LHCN-M2 (cell line): Measurements from ENCODE around the gene PRCP. TPM values are rescaled to one million over a fixed set of nuclear protein-coding genes. Genes with fewer than 3 reads are reported as not detected.

ENCODE experiments used
- DNase-seq: peaks from one replicate; pipeline ENCODE4 v3.0.0-alpha.2; 2012; ENCODE audit warnings: low read depth
- total RNA-seq: library from RNA; depleted of rRNA; stranded (reverse); fragments of >200 nt; gene quantifications from 2 replicates; pipeline ENCODE4 v1.2.3, GENCODE V29; 2014

Gene PRCP
- total RNA-seq, 1 experiment from 2014 or later = 42.8 TPM

DNA sequence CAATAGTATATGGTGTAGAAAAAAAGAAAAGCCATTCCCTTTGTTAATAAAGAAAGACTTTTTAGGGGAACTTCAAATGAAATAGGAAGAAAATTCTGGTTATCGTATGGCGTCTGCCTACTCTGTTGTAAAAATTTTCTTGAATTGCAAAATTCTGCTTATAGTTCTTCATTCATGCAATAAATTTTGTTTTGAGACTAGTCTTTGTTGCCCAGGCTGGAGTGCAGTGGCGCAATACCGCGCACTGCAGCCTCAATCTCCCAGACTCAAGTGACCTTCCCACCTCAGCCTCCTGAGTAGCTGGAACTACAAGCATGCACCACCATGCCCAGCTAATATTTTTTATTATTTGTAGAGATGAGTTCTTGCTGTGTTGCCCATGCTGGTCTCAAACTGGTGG lies 7.1 kb upstream of the PRCP start:
- DNase-seq = no peak

DNA sequence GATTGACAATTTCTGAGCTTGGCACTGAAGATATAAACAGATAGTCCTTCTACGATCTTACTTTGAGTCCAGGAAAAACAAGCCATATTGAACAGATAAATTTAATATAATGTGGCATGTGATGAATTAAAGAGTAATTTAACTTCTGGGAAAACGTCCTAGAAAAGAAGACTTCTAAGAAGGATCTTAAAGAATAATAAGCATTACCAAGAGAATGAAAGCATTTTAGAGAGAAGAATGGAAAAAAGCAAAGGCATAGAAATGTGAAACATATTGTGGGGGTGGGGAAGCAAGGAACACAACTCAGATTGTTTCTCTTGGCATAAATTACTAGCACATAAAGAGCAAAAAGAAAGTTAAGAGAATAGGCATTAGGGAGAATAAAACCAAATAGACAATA lies 6.7 kb upstream of the PRCP start:
- DNase-seq = no peak

DNA sequence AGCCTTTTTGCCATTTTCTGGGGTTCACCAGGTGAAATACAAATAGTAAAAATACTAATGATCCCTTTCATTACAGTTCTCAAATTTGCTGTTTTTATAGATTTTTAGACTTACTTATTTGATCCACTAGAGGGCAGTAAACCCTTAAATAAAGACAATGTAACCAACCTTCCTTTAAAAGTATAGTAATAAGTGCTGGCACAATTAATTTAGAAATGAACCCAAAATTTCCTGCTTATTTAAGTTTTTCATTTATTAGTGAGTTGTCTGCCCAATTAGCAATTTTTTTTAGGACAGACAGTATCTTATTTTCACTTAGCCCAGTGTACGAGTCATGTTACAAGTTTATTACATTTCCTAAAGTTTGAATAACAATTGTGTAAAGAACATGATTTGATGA lies 6.0 kb upstream of the PRCP start:
- peak; percentile 29 for DNase-seq

- no peak for DNase-seq
Observed at GRCh38 chr11:82903843-82904586, 3.8 kb upstream of the PRCP start.

- no peak for DNase-seq
Observed at GRCh38 chr11:82902880-82903279, 2.6 kb upstream of the PRCP start.

DNA sequence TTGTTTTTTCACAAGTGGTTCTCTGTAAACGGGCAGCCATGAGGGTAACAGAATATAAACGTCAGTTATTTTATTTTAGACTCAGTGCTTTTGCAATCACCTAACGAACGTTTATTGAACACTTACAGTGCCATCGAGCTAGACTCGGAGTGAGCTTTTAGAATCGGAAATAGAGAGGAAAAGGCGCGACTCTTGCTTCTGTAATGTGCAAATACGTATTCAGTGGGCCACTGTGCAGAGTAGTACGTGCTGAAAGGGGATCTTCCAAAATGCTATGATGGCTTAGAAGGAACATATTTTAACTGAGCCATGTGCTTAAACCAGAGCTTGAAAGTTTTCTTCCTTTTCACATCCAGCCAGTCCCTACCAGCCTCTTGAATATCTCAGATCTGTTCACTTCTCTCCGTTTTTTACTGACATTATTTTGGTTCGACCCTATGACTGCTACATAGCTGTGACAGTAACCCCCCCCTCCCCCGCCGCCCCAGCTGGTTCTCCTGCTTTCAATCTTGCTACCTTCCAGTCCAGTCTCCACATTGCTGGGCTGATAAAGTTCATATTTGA lies 1.8 kb upstream of the PRCP start:
- DNase-seq = no peak

GRCh38 chr11:82901165-82901921 lies 1.1 kb upstream of the PRCP start, which contains the start of gene DDIAS:
DDIAS (plus strand) TSS chr11:82901736; CDS start chr11:82914739, 13,003 bp downstream.
- peak; percentile 98 for DNase-seq

- DNase-seq = no peak
Observed at GRCh38 chr11:82899957-82900276, 313 bp downstream of the PRCP start.

DNA sequence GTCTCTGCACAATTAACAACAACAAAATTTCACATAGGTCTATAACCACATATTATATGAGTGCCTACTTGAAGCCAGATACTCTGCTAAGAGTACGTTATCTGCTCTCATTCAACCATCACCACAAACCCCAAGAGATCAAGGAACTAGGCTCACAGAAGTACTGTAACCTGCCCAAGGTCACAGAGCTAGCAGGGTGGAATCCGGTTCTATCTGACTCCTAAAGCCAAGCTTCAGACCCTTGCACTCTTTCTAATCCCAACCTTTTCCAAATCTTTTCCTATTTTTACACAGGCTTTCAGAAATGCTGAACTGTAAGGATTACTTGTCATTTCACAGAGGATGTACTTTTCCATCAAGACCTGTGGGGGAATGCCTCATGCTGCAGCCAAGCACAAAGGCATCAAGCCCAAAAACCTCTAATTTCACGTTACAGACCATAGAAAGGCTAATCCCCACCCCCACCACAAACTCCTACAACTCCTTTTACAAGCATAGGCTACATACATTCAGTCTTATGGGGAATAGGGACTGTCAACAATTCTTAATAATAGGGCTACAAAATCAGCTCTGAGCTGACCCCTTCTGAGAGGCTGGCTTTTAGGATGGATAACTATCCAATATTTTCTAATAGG lies 927 bp downstream of the PRCP start:
- no peak for DNase-seq

GRCh38 chr11:82898241-82898640 lies 2.0 kb downstream of the PRCP start:
- no peak for DNase-seq

DNA sequence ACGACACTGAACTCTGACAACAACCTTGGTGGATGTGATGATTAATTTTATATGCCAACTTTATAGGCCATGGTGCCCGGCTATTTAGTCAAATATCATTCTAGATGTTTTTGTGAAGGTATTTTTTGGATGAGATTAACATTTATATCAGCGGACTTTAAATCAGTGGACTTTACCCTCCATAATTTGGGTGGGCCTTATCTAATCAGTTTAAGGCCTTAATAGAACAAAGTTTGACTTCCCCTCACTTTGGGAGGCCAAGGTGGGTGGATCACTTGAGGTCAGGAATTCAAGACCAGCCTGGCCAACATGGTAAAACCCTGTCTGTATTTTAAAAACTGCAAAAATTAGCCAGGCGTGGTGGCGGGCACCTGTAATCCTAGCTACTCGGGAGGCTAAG lies 4.0 kb downstream of the PRCP start:
- no peak for DNase-seq

DNA sequence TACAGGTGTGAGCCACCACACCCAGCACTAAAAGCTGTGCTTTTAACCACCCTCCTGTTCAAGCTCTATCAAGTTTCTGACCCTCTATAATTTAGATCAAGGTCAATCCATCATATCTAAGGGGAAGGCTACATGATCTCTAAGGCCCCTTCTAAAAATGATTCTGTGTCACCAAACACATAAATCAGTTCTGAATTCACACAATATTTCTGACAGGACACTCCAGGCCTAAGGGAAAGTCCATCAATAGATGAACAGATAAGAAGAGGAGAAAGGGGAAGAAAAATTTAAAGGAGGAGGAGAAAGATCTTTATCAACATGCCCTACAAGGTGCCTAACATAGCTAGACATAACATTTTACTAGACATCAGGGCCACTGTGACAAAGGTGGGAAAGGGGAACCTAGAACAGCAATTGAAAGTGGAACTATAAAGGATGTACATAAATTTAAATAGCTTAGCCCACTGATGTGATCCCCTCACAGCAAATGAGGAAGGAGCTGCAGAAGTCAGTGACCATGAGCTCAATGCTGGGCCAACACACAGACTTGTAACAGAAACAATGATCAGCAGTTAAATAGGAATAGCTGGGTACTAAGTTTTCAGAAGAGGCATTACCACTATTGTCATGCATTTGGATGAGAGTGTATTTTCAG lies 4.7 kb downstream of the PRCP start:
- no peak for DNase-seq

DNA sequence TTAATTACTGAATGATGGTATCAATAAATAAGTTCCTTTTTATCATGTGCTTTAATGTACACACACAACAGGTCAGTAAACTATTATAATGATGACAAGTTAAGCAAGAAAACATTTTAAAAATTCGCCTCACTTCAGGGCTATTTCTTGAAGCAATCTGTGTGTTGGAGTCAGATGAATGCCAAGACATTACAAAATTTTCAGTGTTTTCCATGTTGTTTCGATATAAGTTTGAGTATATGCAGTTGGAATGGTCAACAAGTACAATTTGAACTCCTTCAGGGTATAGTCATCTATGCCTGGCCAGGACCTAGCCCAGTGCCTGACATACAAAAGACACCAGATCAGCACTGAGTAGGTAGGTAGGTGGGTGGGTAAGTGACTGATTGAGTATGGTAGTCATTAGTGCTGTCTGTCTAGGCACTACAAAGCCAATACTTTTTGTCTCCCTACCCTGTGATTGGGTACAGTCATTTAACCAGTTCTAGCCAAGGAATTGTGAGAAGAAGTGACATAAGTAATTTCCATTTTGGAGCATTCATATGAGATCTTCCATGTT lies 7.5 kb downstream of the PRCP start:
- DNase-seq = no peak

GRCh38 chr11:82890936-82891335 lies 9.3 kb downstream of the PRCP start:
- DNase-seq = no peak

GRCh38 chr11:82890002-82890341 lies 10.3 kb downstream of the PRCP start:
- no peak for DNase-seq

- no peak for DNase-seq
Observed at GRCh38 chr11:82889133-82890001, 10.9 kb downstream of the PRCP start.

DNA sequence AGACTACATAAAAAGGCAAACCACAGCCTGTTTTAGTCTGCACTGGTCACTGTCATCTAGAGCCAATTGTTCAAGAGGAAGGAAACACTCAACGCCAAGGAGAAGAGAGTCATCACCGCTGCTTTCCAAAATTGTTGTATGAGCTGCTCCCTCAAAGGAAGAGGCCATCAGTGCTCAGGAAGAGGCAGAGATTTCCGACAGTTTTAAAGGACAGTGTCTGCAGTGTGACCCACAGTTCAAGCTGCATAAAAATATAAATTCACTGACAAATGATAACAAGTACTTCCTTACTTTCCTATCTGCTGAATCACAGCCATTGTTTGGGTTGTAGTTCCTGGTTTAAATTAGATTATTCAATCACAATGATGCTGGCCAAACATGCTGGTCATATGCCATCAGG lies 16.4 kb downstream of the PRCP start:
- DNase-seq = no peak

DNA sequence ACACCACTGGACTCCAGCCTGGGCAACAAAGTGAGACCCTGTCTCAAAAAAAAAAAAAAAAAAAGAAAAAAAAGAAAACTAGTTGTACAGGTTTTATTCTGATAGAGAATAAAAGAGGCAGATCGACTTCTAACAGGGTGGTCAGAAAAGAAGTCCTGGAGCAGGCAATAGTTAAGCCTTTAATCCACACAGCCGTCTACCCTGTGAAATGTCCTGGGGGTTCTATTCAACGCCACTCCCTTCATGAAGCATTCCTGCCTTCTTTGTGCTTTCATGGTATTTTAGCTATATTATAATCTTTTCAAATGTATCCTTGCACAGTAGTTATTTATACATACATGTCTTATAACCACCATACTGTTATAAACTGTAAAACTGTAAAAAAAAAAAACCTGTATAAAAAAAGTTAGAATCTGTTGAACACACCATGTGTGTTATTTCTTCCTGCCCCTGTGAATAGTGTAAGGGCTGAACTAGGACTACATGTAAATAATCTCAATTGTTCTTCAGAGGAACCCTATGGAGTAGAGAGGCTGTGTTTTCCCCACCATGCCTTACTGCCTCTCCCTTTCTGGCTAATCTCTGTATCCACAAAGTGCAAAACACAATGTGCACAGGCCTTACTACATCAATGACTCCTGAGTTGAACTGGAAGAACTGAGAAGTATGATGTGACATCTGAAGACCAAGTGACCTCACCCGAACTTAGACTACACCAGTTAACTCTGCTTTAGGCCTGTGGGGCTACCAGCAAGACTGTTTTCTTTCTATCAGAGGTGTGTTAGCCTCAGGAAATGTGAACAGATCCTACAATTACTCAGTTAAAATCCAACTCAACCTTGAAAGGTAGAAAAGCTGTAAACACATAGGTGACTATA lies 25.3 kb downstream of the PRCP start:
- DNase-seq = no peak

- no peak for DNase-seq
Observed at GRCh38 chr11:82873919-82874333, 26.3 kb downstream of the PRCP start.
